OCI-LY1 (cell line): Measurements from ENCODE around the gene ZCWPW2.

Experiments used
- H2AFZ ChIP-seq: fragments of 200-600 bp; sonication (generic), shearing (Covaris generic); 2 replicates; pipeline ENCODE4 v1.6.0; 2014; ENCODE audit warnings: antibody characterized with exemption, mild to moderate bottlenecking, low read length
- H3F3A ChIP-seq: fragments of 200-600 bp; sonication (generic), shearing (Covaris generic); 2 replicates; pipeline ENCODE4 v1.6.0; 2014; ENCODE audit warnings: mild to moderate bottlenecking, antibody characterized with exemption, low read length, moderate library complexity; ENCODE audit not compliant: insufficient read depth
- H3K27ac ChIP-seq: fragments of 200-600 bp; sonication (generic); 2 replicates; pipeline ENCODE4 v1.5.1; 2014; ENCODE audit warnings: low read length, mixed run types, mild to moderate bottlenecking, low read depth; ENCODE audit not compliant: poor library complexity, severe bottlenecking
- H3K27me3 ChIP-seq: fragments of 200-600 bp; sonication (generic); 2 replicates; pipeline ENCODE4 v1.6.0; 2014; ENCODE audit warnings: antibody characterized with exemption, mild to moderate bottlenecking, low read length, moderate library complexity; ENCODE audit not compliant: insufficient read depth
- H3K36me3 ChIP-seq: fragments of 200-600 bp; sonication (generic); 2 replicates; pipeline ENCODE4 v1.6.1; 2014; ENCODE audit warnings: mild to moderate bottlenecking, antibody characterized with exemption, low read length, moderate library complexity, mixed read lengths; ENCODE audit not compliant: insufficient read depth
- H3K4me1 ChIP-seq: fragments of 200-600 bp; sonication (generic); 2 replicates; pipeline ENCODE4 v1.5.1; 2014; ENCODE audit warnings: mild to moderate bottlenecking, low read length, moderate library complexity; ENCODE audit not compliant: insufficient read depth, severe bottlenecking
- H3K4me2 ChIP-seq: fragments of 200-600 bp; sonication (generic), shearing (Covaris generic); 2 replicates; pipeline ENCODE4 v1.6.1; 2014; ENCODE audit warnings: low read length
- H3K4me3 ChIP-seq: fragments of 200-600 bp; sonication (generic); 2 replicates; pipeline ENCODE4 v1.5.1; 2014; ENCODE audit warnings: low read length, low read depth, mild to moderate bottlenecking, mixed read lengths; ENCODE audit not compliant: poor library complexity, severe bottlenecking
- H3K79me2 ChIP-seq: fragments of 200-600 bp; shearing (Covaris generic); 2 replicates; pipeline ENCODE4 v1.6.1; 2016; ENCODE audit warnings: mixed run types, low read length, mixed read lengths; ENCODE audit not compliant: insufficient read depth
- H3K9ac ChIP-seq: fragments of 200-600 bp; sonication (generic), shearing (Covaris generic); 2 replicates; pipeline ENCODE4 v1.6.1; 2014; ENCODE audit warnings: mild to moderate bottlenecking, low read length, mixed read lengths
- H3K9me2 ChIP-seq: fragments of 200-600 bp; sonication (generic), shearing (Covaris generic); 2 replicates; pipeline ENCODE4 v1.6.1; 2014; ENCODE audit warnings: low read depth, mild to moderate bottlenecking, low read length, mixed read lengths
- H3K9me3 ChIP-seq: fragments of 200-600 bp; shearing (Covaris generic); 2 replicates; pipeline ENCODE4 v1.6.1; 2014; ENCODE audit warnings: low read length, mixed read lengths
- H4K20me1 ChIP-seq: fragments of 200-600 bp; sonication (generic), shearing (Covaris generic); 2 replicates; pipeline ENCODE4 v1.6.0; 2016; ENCODE audit warnings: mild to moderate bottlenecking, low read length; ENCODE audit not compliant: insufficient read depth
- EZH2 ChIP-seq: fragments of 200-600 bp; sonication (generic), shearing (Covaris generic); IDR thresholded peaks from 2 replicates; pipeline ENCODE4 v1.8.0; 2017; ENCODE audit warnings: borderline replicate concordance, mixed run types, mild to moderate bottlenecking, antibody characterized with exemption, low read length, moderate library complexity, mixed read lengths
- TF ChIP-seq, protein P1 (sequence below): fragments of 200-600 bp; sonication (generic), shearing (Covaris generic); IDR thresholded peaks from 2 replicates; pipeline ENCODE4 v1.5.1; 2017; ENCODE audit warnings: mild to moderate bottlenecking, antibody characterized with exemption, low read length, moderate library complexity, mixed read lengths

Gene ZCWPW2

DNA sequence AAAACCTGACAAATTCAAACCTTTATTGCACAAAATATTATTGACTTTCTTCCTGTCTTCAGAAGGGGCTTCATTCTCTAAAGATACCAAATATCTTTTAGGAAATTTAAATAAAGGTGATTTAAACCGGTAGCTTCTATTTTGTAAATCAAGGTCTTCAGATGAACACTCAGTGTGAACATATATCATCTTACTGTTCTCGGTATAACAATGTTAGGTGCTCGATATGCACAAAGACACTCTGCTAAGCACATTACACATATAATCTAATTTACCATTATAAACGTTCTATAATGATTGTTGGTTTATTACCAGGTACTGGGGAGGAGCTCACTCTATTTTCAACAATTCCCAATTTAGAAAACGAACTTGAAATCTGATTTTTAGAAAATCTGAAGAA lies 225.5 kb downstream of the ZCWPW2 start:
- TF ChIP-seq EZH2 = no peak
- TF ChIP-seq, protein P1, sequence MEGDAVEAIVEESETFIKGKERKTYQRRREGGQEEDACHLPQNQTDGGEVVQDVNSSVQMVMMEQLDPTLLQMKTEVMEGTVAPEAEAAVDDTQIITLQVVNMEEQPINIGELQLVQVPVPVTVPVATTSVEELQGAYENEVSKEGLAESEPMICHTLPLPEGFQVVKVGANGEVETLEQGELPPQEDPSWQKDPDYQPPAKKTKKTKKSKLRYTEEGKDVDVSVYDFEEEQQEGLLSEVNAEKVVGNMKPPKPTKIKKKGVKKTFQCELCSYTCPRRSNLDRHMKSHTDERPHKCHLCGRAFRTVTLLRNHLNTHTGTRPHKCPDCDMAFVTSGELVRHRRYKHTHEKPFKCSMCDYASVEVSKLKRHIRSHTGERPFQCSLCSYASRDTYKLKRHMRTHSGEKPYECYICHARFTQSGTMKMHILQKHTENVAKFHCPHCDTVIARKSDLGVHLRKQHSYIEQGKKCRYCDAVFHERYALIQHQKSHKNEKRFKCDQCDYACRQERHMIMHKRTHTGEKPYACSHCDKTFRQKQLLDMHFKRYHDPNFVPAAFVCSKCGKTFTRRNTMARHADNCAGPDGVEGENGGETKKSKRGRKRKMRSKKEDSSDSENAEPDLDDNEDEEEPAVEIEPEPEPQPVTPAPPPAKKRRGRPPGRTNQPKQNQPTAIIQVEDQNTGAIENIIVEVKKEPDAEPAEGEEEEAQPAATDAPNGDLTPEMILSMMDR = no peak
- Histone ChIP-seq H4K20me1 (no peaks in the 10 kb centered on the region), H3K4me2 (no peak overlapping the region), H2AFZ (no peak overlapping the region), H3K36me3 (no peaks in the 10 kb centered on the region), H3K9ac (no peak overlapping the region), H3K9me3 (no peaks in the 10 kb centered on the region), H3K4me3 (no peak overlapping the region), H3K9me2 (no peaks in the 10 kb centered on the region), H3K27me3 (no peaks in the 10 kb centered on the region), H3F3A (no peaks in the 10 kb centered on the region), H3K79me2 (no peaks in the 10 kb centered on the region), H3K4me1 (no peaks in the 10 kb centered on the region), H3K27ac (no peak overlapping the region)

DNA sequence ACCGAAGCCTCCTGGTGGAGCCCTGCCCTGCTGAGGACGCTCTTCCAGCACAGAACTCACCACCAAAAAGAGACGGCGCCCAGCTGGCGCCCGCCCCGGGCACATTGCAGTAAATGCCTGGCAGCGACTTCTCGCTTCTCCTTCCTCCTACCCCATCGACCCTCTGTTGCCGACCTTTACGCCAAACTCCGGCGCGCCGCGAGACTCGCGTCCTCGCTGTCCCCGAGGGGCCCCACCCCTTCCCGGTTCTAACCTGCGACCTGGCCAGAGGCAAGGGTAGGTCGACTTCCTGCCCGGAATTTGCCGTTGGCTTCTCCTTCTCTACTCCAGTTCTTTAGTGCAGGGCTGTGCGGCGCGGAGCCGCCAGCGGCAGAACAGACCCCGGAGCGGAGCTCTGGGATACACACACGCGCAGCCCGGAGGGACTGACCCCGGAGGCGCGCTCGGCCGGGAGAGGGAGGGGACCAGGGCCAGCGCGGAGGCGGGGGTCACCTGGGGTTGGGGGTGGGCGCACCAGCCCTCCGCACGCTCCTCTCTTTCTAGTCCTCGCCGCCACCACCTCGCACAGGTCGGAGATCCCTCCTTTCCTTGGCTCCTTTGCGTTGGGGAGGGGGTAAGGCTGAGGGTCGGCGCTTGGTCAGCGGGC lies 226.7 kb downstream of the ZCWPW2 start:
- Histone ChIP-seq H2AFZ (no peak overlapping the region), H3K9me2 (no peaks in the 10 kb centered on the region), H3K36me3 (no peaks in the 10 kb centered on the region), H3K27me3 (no peaks in the 10 kb centered on the region), H3K4me1 (no peaks in the 10 kb centered on the region), H3K4me2 (no peak overlapping the region), H4K20me1 (no peaks in the 10 kb centered on the region), H3K27ac (no peak overlapping the region), H3F3A (no peaks in the 10 kb centered on the region), H3K79me2 (no peaks in the 10 kb centered on the region), H3K9me3 (no peaks in the 10 kb centered on the region), H3K9ac (no peak overlapping the region), H3K4me3 (no peak overlapping the region)
- TF ChIP-seq EZH2 = no peak
- TF ChIP-seq, protein P1 = no peak
